K562 (cell line): ENCODE results near the gene TP53I13. TPM values are rescaled to one million over a fixed set of nuclear protein-coding genes. Genes with fewer than 3 reads are reported as not detected.

Source experiments
- AFF4 ChIP-seq: sonication (generic); formaldehyde crosslinking; IDR thresholded peaks from 2 replicates; pipeline ENCODE4 v1.8.0; 2023; ENCODE audit warnings: mild to moderate bottlenecking, missing genetic modification reagents
- CEBPB ChIP-seq: fragments of 450-650 bp; IDR thresholded peaks from 2 replicates; pipeline ENCODE4 v1.6.1; 2016; ENCODE audit warnings: missing genetic modification characterization, missing compliant biosample characterization
- ELK3 ChIP-seq: fragments of 450-650 bp; formaldehyde crosslinking; IDR thresholded peaks from 2 replicates; pipeline ENCODE4 v1.4.0; 2020; ENCODE audit warnings: mild to moderate bottlenecking
- GTF2B ChIP-seq: IDR thresholded peaks from 2 replicates; pipeline ENCODE4 v1.6.1; 2011; ENCODE audit not compliant: insufficient read length; ENCODE audit errors: extremely low read depth
- SIN3A ChIP-seq, 2 experiments: fragments of 150-350 bp in 1 of 2; IDR thresholded peaks; 2 replicates each; pipeline ENCODE4 v1.6.1; 2011 to 2016; ENCODE audit warnings: borderline replicate concordance in 2 of 2, low read depth in 2 of 2, low read length in 2 of 2, mild to moderate bottlenecking in 2 of 2, moderate library complexity in 2 of 2; ENCODE audit not compliant: control insufficient read depth in 1 of 2
- polyA plus RNA-seq, 8 experiments: library from polyadenylated mRNA; depleted of rRNA in 4 of 8; stranded (reverse) in 5 of 8; unstranded in 3 of 8; fragments of >200 nt; fragmentation: Nextera tagmentation in 2 of 8; fragmentation: Illumina TruSeq in 1 of 8; extraction: Ambion mirVana in 2 of 8; extraction: Trizol in 1 of 8; gene quantifications; 2 replicates each; pipeline versions ENCODE4 v1.2.1 to v1.2.3, GENCODE V29; 2011 to 2014; ENCODE audit warnings: inconsistent platforms in 1 of 8, missing spikeins in 1 of 8
- total RNA-seq, 7 experiments: library from RNA; depleted of rRNA in 6 of 7; stranded (reverse); fragments of >200 nt in 6 of 7; fragmentation: Illumina TruSeq in 2 of 7; extraction: Trizol in 2 of 7; gene quantifications; 2 replicates each; pipeline versions ENCODE4 v1.2.1 to v1.2.3, GENCODE V29; 2011 to 2021; ENCODE audit warnings: low replicate concordance in 1 of 7

The TP53I13 gene
- total and polyA plus RNA-seq, 9 of the 15 experiments (the other 6 are each of a cell fraction or from before 2014, with no cell fraction given) = 0.08 to 28.3 (median 9.1) TPM

GRCh38 chr17:29546830-29547229, 21.7 kb upstream of the TP53I13 start (continued):
- TF ChIP-seq GTF2B (no peak), ELK3 (no peak), AFF4 (no peak), SIN3A (IDR thresholded peaks at IDR 0.05; ENCODE audit: borderline replicate concordance in 2 of 2, control insufficient read depth in 1 of 2, low read depth in 2 of 2, low read length in 2 of 2) (no peak), CEBPB (peak; percentile 82)
